ENCODE results near the gene ERC2. TPM values are rescaled to one million over a fixed set of nuclear protein-coding genes. Genes with fewer than 3 reads are reported as not detected.

The ERC2 gene
- total and polyA plus RNA-seq, 7 donors, result 0.52 to 5.7 (median 1.2) TPM; not detected in 2

DNA sequence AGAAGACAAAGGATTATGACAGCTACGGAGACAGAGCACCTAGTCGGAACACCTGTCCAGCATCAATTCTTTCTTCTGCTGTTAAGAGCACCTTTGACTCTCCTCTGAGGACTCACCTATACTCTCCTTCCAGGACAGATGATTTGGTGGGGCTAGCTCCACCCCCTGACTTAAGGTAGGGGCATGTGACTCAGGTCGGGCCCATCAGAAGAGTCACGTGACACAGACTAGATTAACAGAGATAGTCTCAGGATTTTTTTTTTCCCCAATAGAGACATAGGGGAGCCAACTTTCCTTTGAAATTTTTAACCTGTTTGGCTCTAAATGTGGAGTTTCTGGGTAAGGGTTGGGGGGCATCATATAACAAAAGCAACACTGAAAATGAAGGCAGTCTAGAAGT is 969.7 kb downstream of the ERC2 start:
- 88 to 91% methylated on average over 4 of the region's 4 CpGs for WGBS, 2 donors
- no peak overlapping the region for H3K4me3 ChIP-seq
- H3K27me3 ChIP-seq, result no peaks in the 10 kb centered on the region
- no peaks in the 10 kb centered on the region for H3K9me3 ChIP-seq
- intact Hi-C loops (cut with DNase I), result no loop called here
- H3K36me3 ChIP-seq, result no peaks in the 10 kb centered on the region
- DNase-seq, result no peak
- H3K4me1 ChIP-seq, result no peaks in the 10 kb centered on the region
- no peak overlapping the region for H3K27ac ChIP-seq
- TF ChIP-seq POLR2A (IDR thresholded peaks at IDR 0.05), result no peak

DNA sequence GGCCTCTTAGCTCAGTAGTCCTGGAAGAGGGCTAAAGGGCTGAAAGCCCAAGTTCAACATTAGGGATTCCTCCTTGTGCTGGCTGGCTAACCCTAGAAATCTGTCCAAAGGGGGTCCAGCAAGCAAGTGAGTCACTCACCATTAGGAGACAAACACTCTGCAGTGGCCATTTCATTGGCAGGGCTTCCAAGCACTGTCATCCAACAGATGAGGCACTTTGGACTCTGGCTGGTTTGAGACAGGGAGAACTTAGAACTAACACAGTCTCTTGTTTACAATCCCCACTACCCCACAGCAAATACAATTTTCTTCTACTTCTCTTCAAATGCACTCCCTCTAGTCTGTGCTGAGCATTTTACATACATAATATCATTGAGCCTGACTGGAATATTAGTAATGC is 971.0 kb downstream of the ERC2 start:
- H3K4me1 ChIP-seq, result no peaks in the 10 kb centered on the region
- no peak for DNase-seq
- no peaks in the 10 kb centered on the region for H3K36me3 ChIP-seq
- no peaks in the 10 kb centered on the region for H3K9me3 ChIP-seq
- no peak overlapping the region for H3K4me3 ChIP-seq
- TF ChIP-seq, protein P1, sequence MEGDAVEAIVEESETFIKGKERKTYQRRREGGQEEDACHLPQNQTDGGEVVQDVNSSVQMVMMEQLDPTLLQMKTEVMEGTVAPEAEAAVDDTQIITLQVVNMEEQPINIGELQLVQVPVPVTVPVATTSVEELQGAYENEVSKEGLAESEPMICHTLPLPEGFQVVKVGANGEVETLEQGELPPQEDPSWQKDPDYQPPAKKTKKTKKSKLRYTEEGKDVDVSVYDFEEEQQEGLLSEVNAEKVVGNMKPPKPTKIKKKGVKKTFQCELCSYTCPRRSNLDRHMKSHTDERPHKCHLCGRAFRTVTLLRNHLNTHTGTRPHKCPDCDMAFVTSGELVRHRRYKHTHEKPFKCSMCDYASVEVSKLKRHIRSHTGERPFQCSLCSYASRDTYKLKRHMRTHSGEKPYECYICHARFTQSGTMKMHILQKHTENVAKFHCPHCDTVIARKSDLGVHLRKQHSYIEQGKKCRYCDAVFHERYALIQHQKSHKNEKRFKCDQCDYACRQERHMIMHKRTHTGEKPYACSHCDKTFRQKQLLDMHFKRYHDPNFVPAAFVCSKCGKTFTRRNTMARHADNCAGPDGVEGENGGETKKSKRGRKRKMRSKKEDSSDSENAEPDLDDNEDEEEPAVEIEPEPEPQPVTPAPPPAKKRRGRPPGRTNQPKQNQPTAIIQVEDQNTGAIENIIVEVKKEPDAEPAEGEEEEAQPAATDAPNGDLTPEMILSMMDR (IDR thresholded peaks at IDR 0.05), result no peak
- TF ChIP-seq POLR2AphosphoS5 (IDR thresholded peaks at IDR 0.05) (no peak), EP300 (IDR thresholded peaks at IDR 0.05) (no peak), POLR2A (IDR thresholded peaks at IDR 0.05) (no peak)
- H3K27me3 ChIP-seq, result no peaks in the 10 kb centered on the region
- intact Hi-C loops (cut with DNase I), result no loop called here
- H3K27ac ChIP-seq, result no peak overlapping the region

DNA sequence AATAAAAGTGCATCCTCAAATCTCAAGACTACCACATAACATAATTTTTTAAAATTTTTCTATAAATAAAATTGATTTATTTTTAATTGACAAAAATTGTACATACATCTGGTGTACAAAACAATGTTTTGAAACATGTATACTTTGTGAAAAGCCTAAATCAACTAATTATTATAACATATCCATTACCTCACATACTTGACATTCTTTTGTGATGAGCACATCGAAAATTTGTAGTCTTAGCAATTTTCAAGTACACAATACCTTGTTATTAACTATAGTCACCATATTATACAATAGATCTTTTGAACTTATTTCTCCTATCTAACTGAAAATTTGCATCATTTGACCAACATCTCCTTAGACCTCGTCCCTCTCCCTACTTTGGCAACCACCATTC is 973.3 kb downstream of the ERC2 start:
- 90 to 92% methylated on average over 2 of the region's 2 CpGs for WGBS, 2 donors
- no peak for DNase-seq

DNA sequence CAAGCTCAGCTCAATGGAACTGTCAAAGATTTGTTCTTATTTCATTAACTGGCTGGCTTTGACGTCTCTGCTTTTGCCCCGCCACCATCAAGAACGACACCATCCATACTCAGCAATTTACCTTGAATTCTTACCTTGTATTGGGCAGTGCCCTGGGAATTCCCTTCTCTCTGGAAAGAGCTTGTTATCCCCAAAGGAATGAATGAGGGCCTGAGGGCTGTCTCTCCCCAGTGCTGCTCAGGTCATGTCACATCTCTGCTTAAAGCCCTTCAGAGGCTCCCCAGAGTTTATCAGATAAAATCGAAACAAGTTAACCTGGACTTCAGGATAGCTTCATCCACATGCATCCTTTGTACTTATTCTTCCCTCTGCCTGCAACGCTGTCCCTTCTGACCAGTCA is 975.3 kb downstream of the ERC2 start:
- 87 to 89% methylated on average over 5 of the region's 5 CpGs for WGBS, 2 donors

More for the DNA sequence above, 973.3 kb downstream of the ERC2 start:
- no peak overlapping the region for H3K4me3 ChIP-seq
- peaks cover 0 to 16% (median 14%) of the 10 kb centered on the region in 4 donors for H3K4me1 ChIP-seq
- TF ChIP-seq EP300 (IDR thresholded peaks at IDR 0.05) (no peak), POLR2A (IDR thresholded peaks at IDR 0.05) (no peak), POLR2AphosphoS5 (IDR thresholded peaks at IDR 0.05) (no peak)
- TF ChIP-seq, protein P1 (IDR thresholded peaks at IDR 0.05), result no peak
- intact Hi-C loops (cut with DNase I), result no loop called here
- no peaks in the 10 kb centered on the region for H3K27me3 ChIP-seq
- H3K36me3 ChIP-seq, result no peaks in the 10 kb centered on the region
- no peaks in the 10 kb centered on the region for H3K9me3 ChIP-seq
- no peak overlapping the region for H3K27ac ChIP-seq

DNA sequence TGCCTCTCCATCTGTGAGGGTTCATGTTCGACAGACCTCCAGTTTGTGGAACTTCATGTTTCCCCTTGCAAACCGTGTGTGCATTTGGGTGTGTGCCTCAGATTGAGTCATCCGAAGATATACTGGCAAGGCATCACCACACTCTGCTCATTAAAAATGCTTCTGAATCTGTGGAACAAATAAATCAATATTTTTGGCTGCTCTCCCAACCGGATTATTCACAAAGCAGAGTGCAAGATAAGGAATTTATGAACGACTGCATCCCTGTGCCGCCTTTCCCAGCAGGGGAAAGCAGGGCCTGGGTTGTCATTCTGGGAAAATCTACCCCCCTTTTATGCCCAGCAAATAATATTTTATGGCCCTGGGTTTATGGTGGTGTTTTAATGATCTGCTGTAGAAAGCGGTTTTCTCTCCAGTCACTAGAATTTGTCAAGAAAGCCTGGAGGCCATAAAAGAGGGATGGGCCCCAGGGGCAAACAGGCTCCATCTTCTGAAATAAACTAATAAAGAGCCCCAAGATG is 976.9 kb downstream of the ERC2 start:
- peak in 1 of 4 donors; percentile 35 for TF ChIP-seq POLR2AphosphoS5 (IDR thresholded peaks at IDR 0.05)
- TF ChIP-seq EP300 (IDR thresholded peaks at IDR 0.05), result no peak
- TF ChIP-seq, protein P1 (IDR thresholded peaks at IDR 0.05), result no peak
- Histone ChIP-seq H3K27me3 (peaks cover 0 to 5% (median 0%) of the 10 kb centered on the region in 3 donors), H3K4me3 (no peak overlapping the region), H3K9me3 (no peaks in the 10 kb centered on the region), H3K36me3 (no peaks in the 10 kb centered on the region), H3K4me1 (peaks cover 0 to 32% (median 25%) of the 10 kb centered on the region in 4 donors), H3K27ac (peak overlapping the region in 2 of 4 donors; percentile 3 to 9)
- 9 to 46% methylated on average over 7 of the region's 7 CpGs for WGBS, 2 donors
- intact Hi-C loops (cut with DNase I), result no loop called here
- no peak for DNase-seq

More for the DNA sequence above, 975.3 kb downstream of the ERC2 start:
- DNase-seq, result no peak
- Histone ChIP-seq H3K27ac (no peak overlapping the region), H3K4me3 (no peak overlapping the region), H3K36me3 (no peaks in the 10 kb centered on the region), H3K4me1 (peaks cover 0 to 29% (median 23%) of the 10 kb centered on the region in 4 donors), H3K27me3 (no peaks in the 10 kb centered on the region), H3K9me3 (no peaks in the 10 kb centered on the region)
- TF ChIP-seq POLR2AphosphoS5 (IDR thresholded peaks at IDR 0.05) (no peak), EP300 (IDR thresholded peaks at IDR 0.05) (no peak), POLR2A (IDR thresholded peaks at IDR 0.05) (no peak)
- TF ChIP-seq, protein P1 (IDR thresholded peaks at IDR 0.05), result no peak
- intact Hi-C loops (cut with DNase I), result no loop called here
